GM12891 (cell line): ENCODE measurements around the gene CDYL2.
"Not testable (repeated sequence)": the region's sequence is repeated elsewhere in the genome, so short reads cannot be mapped to it uniquely, and the experiment has no call there.

ENCODE experiments used
- POLR2A ChIP-seq: IDR thresholded peaks from 2 replicates; pipeline ENCODE4 v1.6.1; 2011; ENCODE audit warnings: low read depth, low read length, control low read depth
- POLR2AphosphoS5 ChIP-seq: IDR thresholded peaks from 2 replicates; pipeline ENCODE4 v1.6.1; 2011; ENCODE audit warnings: low read depth, low read length, control low read depth
- POU2F2 ChIP-seq: IDR thresholded peaks from 2 replicates; pipeline ENCODE4 v1.6.1; 2011; ENCODE audit warnings: low read depth, mild to moderate bottlenecking, control low read depth, low read length, moderate library complexity
- TAF1 ChIP-seq: IDR thresholded peaks from 2 replicates; pipeline ENCODE4 v1.6.1; 2011; ENCODE audit warnings: low read depth, low read length, control low read depth

- not testable (repeated sequence) for TF ChIP-seq TAF1, POLR2AphosphoS5, POU2F2, POLR2A
Measured at GRCh38 chr16:80815278-80815677, 10.9 kb upstream of the CDYL2 start.
